WERI-Rb-1 (cell line): ENCODE data around the gene CCDC80.

Source experiments
- DNase-seq: peaks from one replicate; pipeline ENCODE4 v3.0.0-alpha.2; 2020
- H3K27ac ChIP-seq: fragments of 250-450 bp; sonication (Bioruptor Pico); 2 replicates; pipeline ENCODE4 v1.5.1; 2020; ENCODE audit warnings: mild to moderate bottlenecking, moderate library complexity
- H3K27me3 ChIP-seq: fragments of 250-450 bp; sonication (Bioruptor Pico); 2 replicates; pipeline ENCODE4 v1.5.1; 2021; ENCODE audit warnings: mild to moderate bottlenecking, low read depth, moderate library complexity; ENCODE audit not compliant: insufficient read depth, severe bottlenecking
- H3K36me3 ChIP-seq: fragments of 250-450 bp; sonication (Bioruptor Pico); 2 replicates; pipeline ENCODE4 v1.5.1; 2020; ENCODE audit warnings: mild to moderate bottlenecking, moderate library complexity
- H3K4me3 ChIP-seq: 2 replicates; pipeline ENCODE4 v1.5.1; 2011; ENCODE audit warnings: low read depth, mild to moderate bottlenecking, control low read depth, low read length
- H3K9me3 ChIP-seq: fragments of 250-450 bp; sonication (Bioruptor Pico); 2 replicates; pipeline ENCODE4 v1.5.1; 2021; ENCODE audit warnings: mild to moderate bottlenecking, moderate library complexity; ENCODE audit not compliant: severe bottlenecking
- CTCF ChIP-seq: IDR thresholded peaks from 2 replicates; pipeline ENCODE4 v1.5.1; 2011; ENCODE audit warnings: low read depth, mild to moderate bottlenecking, control low read depth, inconsistent platforms, low read length

CCDC80 gene

GRCh38 chr3:112615989-112616731 lies 24.8 kb downstream of the CCDC80 start:
- DNase-seq, result no peak

GRCh38 chr3:112611752-112612515 lies 29.0 kb downstream of the CCDC80 start:
- Histone ChIP-seq H3K27ac (no peak overlapping the region), H3K27me3 (no peaks in the 10 kb centered on the region), H3K9me3 (no peaks in the 10 kb centered on the region), H3K4me3 (no peak overlapping the region), H3K36me3 (no peaks in the 10 kb centered on the region)
- no peak for DNase-seq
- TF ChIP-seq CTCF, result no peak

More at GRCh38 chr3:112615989-112616731, 24.8 kb downstream of the CCDC80 start:
- no peaks in the 10 kb centered on the region for H3K9me3 ChIP-seq
- no peak for TF ChIP-seq CTCF
- no peaks in the 10 kb centered on the region for H3K36me3 ChIP-seq
- H3K4me3 ChIP-seq, result no peak overlapping the region
- no peaks in the 10 kb centered on the region for H3K27me3 ChIP-seq
- H3K27ac ChIP-seq, result no peak overlapping the region

DNA sequence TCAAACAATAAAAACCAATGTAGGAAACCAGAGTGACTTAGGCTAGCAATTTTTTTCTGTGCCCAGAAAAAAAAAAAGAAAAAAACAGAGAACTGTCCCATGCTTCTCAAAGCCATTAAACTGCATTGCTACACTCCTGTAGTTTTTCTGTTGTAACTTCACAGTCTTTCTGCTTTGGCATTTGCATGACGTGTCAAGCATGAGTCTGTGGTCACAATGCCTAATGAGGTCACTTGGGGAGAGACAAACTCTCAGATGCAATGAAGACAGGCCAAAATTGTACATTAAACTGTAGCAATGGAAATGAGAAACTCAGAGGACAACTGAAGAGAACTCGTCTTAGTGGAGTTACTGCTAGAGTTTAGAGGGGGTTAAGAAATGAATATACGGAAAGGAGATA lies 30.8 kb downstream of the CCDC80 start:
- H3K4me3 ChIP-seq, result no peak overlapping the region
- H3K36me3 ChIP-seq, result no peaks in the 10 kb centered on the region
- H3K27me3 ChIP-seq, result no peaks in the 10 kb centered on the region
- H3K9me3 ChIP-seq, result no peaks in the 10 kb centered on the region
- H3K27ac ChIP-seq, result no peak overlapping the region
- no peak for DNase-seq
- TF ChIP-seq CTCF, result no peak

- Histone ChIP-seq H3K4me3 (no peak overlapping the region), H3K27me3 (no peaks in the 10 kb centered on the region), H3K9me3 (no peaks in the 10 kb centered on the region), H3K36me3 (no peaks in the 10 kb centered on the region), H3K27ac (no peak overlapping the region)
- no peak for DNase-seq
- no peak for TF ChIP-seq CTCF
Observed at GRCh38 chr3:112607863-112608262, 33.1 kb downstream of the CCDC80 start.

DNA sequence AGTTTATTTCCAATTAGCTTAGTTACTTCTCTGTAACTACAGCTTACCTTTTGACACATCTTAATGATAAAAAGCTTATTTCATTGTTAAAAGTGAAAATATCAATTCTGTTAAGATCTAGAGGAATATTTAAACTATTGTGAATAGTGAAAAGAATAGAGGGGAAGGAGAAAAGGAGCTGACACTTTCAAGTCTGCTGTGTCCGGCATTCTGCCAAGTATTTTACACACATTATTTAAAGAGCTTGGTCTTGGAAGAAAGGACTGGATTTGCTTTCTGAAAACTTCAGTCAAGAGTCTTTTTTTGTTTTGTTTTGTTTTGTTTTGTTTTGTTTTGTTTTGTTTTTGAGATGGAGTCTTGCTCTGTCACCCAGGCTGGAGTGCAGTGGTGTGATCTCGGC lies 34.8 kb downstream of the CCDC80 start:
- no peak for TF ChIP-seq CTCF
- Histone ChIP-seq H3K27me3 (no peaks in the 10 kb centered on the region), H3K9me3 (no peaks in the 10 kb centered on the region), H3K4me3 (no peak overlapping the region), H3K36me3 (no peaks in the 10 kb centered on the region), H3K27ac (no peak overlapping the region)
- no peak for DNase-seq
